Stomach (tissue), 9 donors: ENCODE data around the gene GNB5. TPM values are rescaled to one million over a fixed set of nuclear protein-coding genes. Genes with fewer than 3 reads are reported as not detected.

Experiments used
- DNase-seq, 2 donors: peaks; one replicate each; pipeline versions ENCODE4 v3.0.0 to v3.0.0-alpha.2; 2013 to 2019
- H3K27ac ChIP-seq, 5 donors: fragments of 200-600 bp in 4 of 5; sonication (generic) in 4 of 5; one replicate each; pipeline ENCODE4 v1.5.1; 2013 to 2019; ENCODE audit warnings: mild to moderate bottlenecking in 1 of 5, moderate library complexity in 1 of 5
- H3K27me3 ChIP-seq, 3 donors: fragments of 200-600 bp; sonication (generic); one replicate each; pipeline ENCODE4 v1.5.1; 2017 to 2019; ENCODE audit warnings: mixed run types in 1 of 3
- H3K36me3 ChIP-seq, 4 donors: fragments of 200-600 bp; sonication (generic); 1 replicate in 3 of 4; 2 replicates in 1 of 4; pipeline ENCODE4 v1.5.1; 2016 to 2019
- H3K4me1 ChIP-seq, 4 donors: fragments of 200-600 bp; sonication (generic); one replicate each; pipeline ENCODE4 v1.5.1; 2016 to 2019
- H3K4me3 ChIP-seq, 4 donors: fragments of 200-600 bp; sonication (generic) in 3 of 4; one replicate each; pipeline ENCODE4 v1.5.1; 2016 to 2019; ENCODE audit warnings: mild to moderate bottlenecking in 1 of 4
- H3K9me3 ChIP-seq, 4 donors: fragments of 200-600 bp; sonication (generic); one replicate each; pipeline ENCODE4 v1.5.1; 2016 to 2019
- CTCF ChIP-seq, 7 experiments: fragments of 450-650 bp in 4 of 7; fragments of 200-600 bp in 3 of 7; sonication (generic) in 3 of 7; IDR thresholded peaks; one replicate each; pipeline ENCODE4 v1.5.1; 2016 to 2019; ENCODE audit warnings: antibody characterized with exemption in 7 of 7, control low read depth in 2 of 7, mild to moderate bottlenecking in 1 of 7
- EP300 ChIP-seq: sonication (generic); formaldehyde crosslinking; IDR thresholded peaks from one replicate; pipeline ENCODE4 v1.6.1; 2017; ENCODE audit warnings: antibody characterized with exemption
- POLR2A ChIP-seq, 4 donors: fragments of 450-650 bp; IDR thresholded peaks; one replicate each; pipeline ENCODE4 v1.6.1; 2016; ENCODE audit warnings: antibody characterized with exemption in 4 of 4, control low read depth in 2 of 4, mild to moderate bottlenecking in 1 of 4, moderate library complexity in 1 of 4
- POLR2AphosphoS5 ChIP-seq, 3 donors: sonication (generic); formaldehyde crosslinking; IDR thresholded peaks; one replicate each; pipeline ENCODE4 v1.6.1; 2016; ENCODE audit warnings: antibody characterized with exemption in 3 of 3
- WGBS, 5 donors: extraction: QIAGEN DNeasy Blood & Tissue Kit in 3 of 5; methylation state at CpG; one replicate each; pipeline versions ENCODE4 v1.1.5 to v1.1.7; 2013 to 2018; 5-methylcytosine and 5-hydroxymethylcytosine counted together
- intact Hi-C: fragments of 100-400 bp; cut with DNase I; formaldehyde crosslinking; loops from one replicate; pipeline ENCODE4 v1.15.1; 2023; ENCODE audit warnings: low total_unique reads
- polyA plus RNA-seq, 3 donors: library from polyadenylated mRNA; stranded (reverse); fragments of 200-250 nt; gene quantifications; one replicate each; pipeline ENCODE4 v1.2.3, GENCODE V29; 2013
- total RNA-seq, 5 donors: library from RNA; depleted of rRNA; stranded (reverse); fragments of >200 nt; gene quantifications; one replicate each; pipeline versions ENCODE4 v1.1.0 to v1.2.3, GENCODE V29; 2014 to 2016
- donor health status: healthy with polysubstance abuse.
- donor health status: Bipolar disorder and iron deficiency.
- donor health status: healthy.

Gene GNB5
- total and polyA plus RNA-seq, 8 donors, result 6.4 to 291 (median 12.7) TPM

DNA sequence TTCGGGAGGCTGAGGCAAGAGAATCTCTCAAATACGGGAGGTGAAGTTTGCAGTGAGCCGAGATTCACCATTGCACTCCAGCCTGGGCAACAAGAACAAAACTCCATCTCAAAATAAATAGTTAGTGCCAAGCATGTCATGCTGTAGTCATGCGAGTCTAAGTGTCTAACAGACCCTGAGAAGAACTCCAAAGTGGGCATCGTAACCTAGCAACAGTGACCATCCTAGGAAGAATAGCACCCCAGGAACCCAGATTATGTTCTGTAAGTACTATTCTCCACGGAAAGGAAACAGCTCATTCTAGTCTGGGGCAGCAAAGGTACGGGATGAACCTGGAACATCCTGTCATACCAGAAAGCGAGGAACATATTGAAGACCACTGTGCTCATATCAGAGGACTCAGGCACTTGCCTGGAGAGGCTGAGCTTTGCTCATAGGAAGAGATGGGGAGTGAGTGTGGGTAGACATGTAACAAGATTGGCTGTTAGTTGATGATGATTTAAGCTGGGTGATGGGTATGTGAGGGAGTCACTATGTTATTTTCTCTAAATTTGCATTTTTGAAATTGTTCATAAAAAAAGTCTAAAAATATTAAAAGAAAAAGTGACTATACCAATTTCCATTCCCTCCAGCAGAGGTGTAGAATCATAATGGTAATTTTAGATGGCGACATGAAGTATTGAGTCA lies 110.3 kb downstream of the GNB5 start:
- H3K4me3 ChIP-seq, result no peak overlapping the region
- no peaks in the 10 kb centered on the region for H3K27me3 ChIP-seq
- no peak overlapping the region for H3K27ac ChIP-seq
- intact Hi-C loops, result loop anchor here (10.0 kb wide), 1 partner anchor 106 kb away; the partner anchor contains the start of gene LEO1
- WGBS, 5 donors, result 88 to 92% (median 89%) methylated on average over 9 of the region's 9 CpGs
- H3K9me3 ChIP-seq, result peaks cover 0 to 3% (median 0%) of the 10 kb centered on the region in 4 donors
- TF ChIP-seq CTCF (IDR thresholded peaks at IDR 0.05), result no peak
- TF ChIP-seq POLR2A (IDR thresholded peaks at IDR 0.05), result no peak
- TF ChIP-seq EP300, result no peak
- no peak for TF ChIP-seq POLR2AphosphoS5 (IDR thresholded peaks at IDR 0.05)
- H3K4me1 ChIP-seq, result peaks cover 0 to 8% (median 4%) of the 10 kb centered on the region in 4 donors
- H3K36me3 ChIP-seq, result no peaks in the 10 kb centered on the region
- no peak for DNase-seq

- no peak overlapping the region for H3K27ac ChIP-seq
- intact Hi-C loops, result loop anchor here (10.0 kb wide), 1 partner anchor 105 kb away; the partner anchor contains the start of gene LEO1
- no peaks in the 10 kb centered on the region for H3K36me3 ChIP-seq
- H3K4me3 ChIP-seq, result no peak overlapping the region
- peaks cover 0 to 8% (median 4%) of the 10 kb centered on the region in 4 donors for H3K4me1 ChIP-seq
- no peaks in the 10 kb centered on the region for H3K27me3 ChIP-seq
- TF ChIP-seq EP300 (no peak), POLR2A (IDR thresholded peaks at IDR 0.05) (no peak)
- 64 to 77% (median 73%) methylated on average over 5 of the region's 5 CpGs for WGBS, 5 donors
- no peaks in the 10 kb centered on the region for H3K9me3 ChIP-seq
- DNase-seq, result no peak
Measured at GRCh38 chr15:52080031-52080430, 111.2 kb downstream of the GNB5 start.

DNA sequence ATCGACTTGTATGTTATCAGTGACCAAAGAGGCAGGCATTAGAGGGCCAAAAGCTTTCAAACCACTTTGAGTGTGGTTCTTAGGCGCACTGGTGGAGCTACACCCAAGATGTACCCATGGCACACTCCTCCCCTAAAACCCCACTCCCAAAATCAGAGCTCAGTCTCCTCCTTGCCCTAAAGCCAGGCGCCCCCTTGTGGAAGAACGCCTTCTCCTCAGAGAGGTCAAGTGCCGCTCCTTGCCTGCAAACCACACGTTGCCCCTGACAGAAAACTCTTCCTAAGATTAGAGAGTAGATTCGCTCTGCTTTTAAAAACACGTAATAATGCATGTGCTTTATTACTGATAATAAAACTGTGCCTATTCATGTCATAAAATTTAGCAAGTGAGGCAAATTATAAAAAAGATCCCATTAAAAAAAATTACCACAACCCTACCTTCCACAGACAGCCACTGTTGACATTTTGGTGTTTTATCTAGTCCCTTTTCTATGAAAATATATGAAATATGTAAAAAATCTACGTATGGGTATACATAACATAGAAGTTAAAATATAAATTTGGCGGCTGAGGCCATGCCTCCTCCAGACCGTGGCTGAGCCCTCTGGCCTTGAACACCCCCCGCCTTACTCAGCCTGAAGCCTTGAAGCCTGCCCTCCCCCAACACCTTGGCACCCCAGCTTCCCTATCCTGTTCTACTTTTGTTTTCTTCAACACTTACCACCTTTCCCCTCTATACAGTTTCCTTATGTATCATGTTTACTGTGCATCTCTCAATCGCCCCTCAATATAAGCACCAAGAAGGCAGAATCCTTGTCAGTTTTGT lies 112.1 kb downstream of the GNB5 start:
- no peak overlapping the region for H3K27ac ChIP-seq
- no peak overlapping the region for H3K4me3 ChIP-seq
- H3K27me3 ChIP-seq, result no peaks in the 10 kb centered on the region
- no peaks in the 10 kb centered on the region for H3K36me3 ChIP-seq
- 40 to 46% (median 42%) methylated on average over 13 of the region's 13 CpGs for WGBS, 5 donors
- intact Hi-C loops, result no loop called here
- no peak for TF ChIP-seq EP300
- peak in 5 of 7 experiments; percentile 62 to 83 (median 75) for TF ChIP-seq CTCF (IDR thresholded peaks at IDR 0.05)
- H3K4me1 ChIP-seq, result peaks cover 0 to 8% (median 4%) of the 10 kb centered on the region in 4 donors
- H3K9me3 ChIP-seq, result no peaks in the 10 kb centered on the region
- DNase-seq, result peak; percentile 86 to 89

- DNase-seq, result no peak
- Histone ChIP-seq H3K27ac (no peak overlapping the region), H3K36me3 (no peaks in the 10 kb centered on the region), H3K4me1 (peaks cover 0 to 8% (median 4%) of the 10 kb centered on the region in 4 donors), H3K27me3 (no peaks in the 10 kb centered on the region), H3K4me3 (no peak overlapping the region), H3K9me3 (no peaks in the 10 kb centered on the region)
- intact Hi-C loops, result no loop called here
- TF ChIP-seq POLR2AphosphoS5 (IDR thresholded peaks at IDR 0.05), result no peak
- TF ChIP-seq CTCF (IDR thresholded peaks at IDR 0.05), result no peak
- TF ChIP-seq EP300, result no peak
- TF ChIP-seq POLR2A (IDR thresholded peaks at IDR 0.05), result no peak
- 64 to 76% (median 75%) methylated on average over 8 to 10 of the region's 10 CpGs for WGBS, 5 donors
Measured at GRCh38 chr15:52078197-52078875, 112.9 kb downstream of the GNB5 start.
